ENCODE measurements around the gene HORMAD2. TPM values are rescaled to one million over a fixed set of nuclear protein-coding genes. Genes with fewer than 3 reads are reported as not detected.
"Not testable (repeated sequence)": the region's sequence is repeated elsewhere in the genome, so short reads cannot be mapped to it uniquely, and the experiment has no call there.

The HORMAD2 gene
- total RNA-seq, 2 experiments from 2014 or later = 0.09 TPM; not detected in 1

GRCh38 chr22:30206944-30207343 is 126.7 kb downstream of the HORMAD2 start:
- H3K9me3 Mint-ChIP-seq (ENCODE audit: low read depth) = no peaks in the 10 kb centered on the region

GRCh38 chr22:30208631-30209603 is 128.7 kb downstream of the HORMAD2 start:
- DNase-seq (no peak), ATAC-seq (no peak)
- Mint-ChIP-seq H3K27ac (no peak overlapping the region), H3K27me3 (no peaks in the 10 kb centered on the region), H3K4me1 (peaks cover 41% of the 10 kb centered on the region), H3K4me3 (no peak overlapping the region), H3K9me3 (ENCODE audit: low read depth) (no peaks in the 10 kb centered on the region), H3K36me3 (no peaks in the 10 kb centered on the region)
- CTCF ChIA-PET = interaction anchor here (1.2 to 1.3 kb wide), 2 partner anchors 12 to 25 kb away, joined by 3 to 5 read pairs; no protein-coding TSS in a partner anchor

More at GRCh38 chr22:30206944-30207343, 126.7 kb downstream of the HORMAD2 start:
- Mint-ChIP-seq H3K27ac (peak overlapping the region; percentile 60), H3K4me3 (no peak overlapping the region), H3K27me3 (no peaks in the 10 kb centered on the region), H3K36me3 (no peaks in the 10 kb centered on the region), H3K4me1 (peaks cover 24% of the 10 kb centered on the region)
- ATAC-seq (no peak), DNase-seq (no peak)
- CTCF ChIA-PET = no interaction called here

GRCh38 chr22:30209642-30210041 is 129.4 kb downstream of the HORMAD2 start:
- ATAC-seq (no peak), DNase-seq (no peak)
- Mint-ChIP-seq H3K27me3 (no peaks in the 10 kb centered on the region), H3K4me1 (peaks cover 42% of the 10 kb centered on the region), H3K27ac (no peak overlapping the region), H3K9me3 (ENCODE audit: low read depth) (no peaks in the 10 kb centered on the region), H3K36me3 (no peaks in the 10 kb centered on the region), H3K4me3 (no peak overlapping the region)
- CTCF ChIA-PET = no interaction called here

GRCh38 chr22:30210235-30210909 is 130.1 kb downstream of the HORMAD2 start:
- ATAC-seq (no peak), DNase-seq (no peak)
- H3K9me3 Mint-ChIP-seq (ENCODE audit: low read depth) = no peaks in the 10 kb centered on the region
- no peaks in the 10 kb centered on the region for H3K36me3 Mint-ChIP-seq
- H3K4me3 Mint-ChIP-seq = no peak overlapping the region
- H3K27me3 Mint-ChIP-seq = no peaks in the 10 kb centered on the region
- no peak overlapping the region for H3K27ac Mint-ChIP-seq
- CTCF ChIA-PET = no interaction called here
- peaks cover 49% of the 10 kb centered on the region for H3K4me1 Mint-ChIP-seq

GRCh38 chr22:30211124-30211820 is 131.0 kb downstream of the HORMAD2 start:
- Mint-ChIP-seq H3K27me3 (no peaks in the 10 kb centered on the region), H3K36me3 (no peaks in the 10 kb centered on the region), H3K27ac (no peak overlapping the region), H3K4me1 (peaks cover 52% of the 10 kb centered on the region), H3K9me3 (ENCODE audit: low read depth) (no peaks in the 10 kb centered on the region), H3K4me3 (no peak overlapping the region)
- CTCF ChIA-PET = interaction anchor here (1.1 kb wide), 1 partner anchor 25 kb away, joined by 3 read pairs; no protein-coding TSS in a partner anchor
- DNase-seq = no peak
- ATAC-seq = no peak

GRCh38 chr22:30212363-30212995 is 132.2 kb downstream of the HORMAD2 start:
- no peaks in the 10 kb centered on the region for H3K9me3 Mint-ChIP-seq (ENCODE audit: low read depth)
- H3K27ac Mint-ChIP-seq = peak overlapping the region; percentile 77
- CTCF ChIA-PET = interaction anchor here (1.1 to 1.9 kb wide), 2 partner anchors 27 to 51 kb away, joined by 3 to 6 read pairs; no protein-coding TSS in a partner anchor
- peaks cover 55% of the 10 kb centered on the region for H3K4me1 Mint-ChIP-seq
- no peaks in the 10 kb centered on the region for H3K36me3 Mint-ChIP-seq
- H3K4me3 Mint-ChIP-seq = no peak overlapping the region
- DNase-seq (peak; percentile 66), ATAC-seq (peak; percentile 85)
- H3K27me3 Mint-ChIP-seq = no peaks in the 10 kb centered on the region

GRCh38 chr22:30212996-30213441 is 132.8 kb downstream of the HORMAD2 start:
- DNase-seq = no peak
- H3K27me3 Mint-ChIP-seq = no peaks in the 10 kb centered on the region
- H3K36me3 Mint-ChIP-seq = no peaks in the 10 kb centered on the region
- H3K9me3 Mint-ChIP-seq (ENCODE audit: low read depth) = no peaks in the 10 kb centered on the region
- peak overlapping the region; percentile 77 for H3K27ac Mint-ChIP-seq
- H3K4me3 Mint-ChIP-seq = no peak overlapping the region
- peak; percentile 7 for ATAC-seq
- peaks cover 57% of the 10 kb centered on the region for H3K4me1 Mint-ChIP-seq
- CTCF ChIA-PET = interaction anchor here (1.9 kb wide), 1 partner anchor 50 kb away, joined by 6 read pairs; no protein-coding TSS in a partner anchor

GRCh38 chr22:30214703-30215407 is 134.6 kb downstream of the HORMAD2 start:
- Mint-ChIP-seq H3K27ac (peak overlapping the region; percentile 63), H3K4me3 (no peak overlapping the region), H3K9me3 (ENCODE audit: low read depth) (no peaks in the 10 kb centered on the region), H3K36me3 (no peaks in the 10 kb centered on the region), H3K27me3 (no peaks in the 10 kb centered on the region), H3K4me1 (peaks cover 67% of the 10 kb centered on the region)
- CTCF ChIA-PET = interaction anchor here (0.7 to 1.4 kb wide), 4 partner anchors 9 to 107 kb away, joined by 3 to 5 read pairs (median 4); no protein-coding TSS in a partner anchor
- no peak for DNase-seq
- ATAC-seq = no peak

GRCh38 chr22:30216272-30216671 is 136.0 kb downstream of the HORMAD2 start:
- not testable (repeated sequence) for H3K27ac Mint-ChIP-seq, H3K36me3 Mint-ChIP-seq

GRCh38 chr22:30216710-30217109 is 136.4 kb downstream of the HORMAD2 start:
- Mint-ChIP-seq H3K4me3 (no peak overlapping the region), H3K27ac (peak overlapping the region; percentile 49), H3K27me3 (no peaks in the 10 kb centered on the region), H3K9me3 (ENCODE audit: low read depth) (no peaks in the 10 kb centered on the region), H3K36me3 (no peaks in the 10 kb centered on the region), H3K4me1 (peaks cover 79% of the 10 kb centered on the region)
- ATAC-seq = no peak
- no peak for DNase-seq
- CTCF ChIA-PET = no interaction called here

More at GRCh38 chr22:30216272-30216671, 136.0 kb downstream of the HORMAD2 start:
- CTCF ChIA-PET; H3K9me3 Mint-ChIP-seq (ENCODE audit: low read depth); H3K27me3 Mint-ChIP-seq; DNase-seq; H3K4me3 Mint-ChIP-seq; ATAC-seq: not testable (repeated sequence)
- H3K4me1 Mint-ChIP-seq = peaks cover 78% of the 10 kb centered on the region

GRCh38 chr22:30217698-30218560 is 137.7 kb downstream of the HORMAD2 start:
- H3K27ac Mint-ChIP-seq = peak overlapping the region; percentile 28
- H3K4me3 Mint-ChIP-seq = no peak overlapping the region
- DNase-seq (no peak), ATAC-seq (no peak)
- H3K36me3 Mint-ChIP-seq = no peaks in the 10 kb centered on the region
- no peaks in the 10 kb centered on the region for H3K27me3 Mint-ChIP-seq
- no peaks in the 10 kb centered on the region for H3K9me3 Mint-ChIP-seq (ENCODE audit: low read depth)
- CTCF ChIA-PET = no interaction called here
- peaks cover 80% of the 10 kb centered on the region for H3K4me1 Mint-ChIP-seq

Measured in activated CD8-positive, alpha-beta memory T cell treated with anti-CD3 and anti-CD28 coated beads, Interleukin-2, amount 10 ng/mL, durations not matched to agents 7 days and 5 days (primary cell).